Stimulated activated naive CD8-positive, alpha-beta T cell treated with anti-CD3 and anti-CD28 coated beads, Interleukin-15, Interleukin-2, amounts not matched to agents 100 ng/mL and 50 ng/mL, for 24 hours (primary cell): Measurements from ENCODE around the gene AMER2.

Experiments used
- H3K27ac Mint-ChIP-seq: one replicate; pipeline ENCODE4 v1.8.0; 2021; ENCODE audit warnings: mild to moderate bottlenecking, mixed read lengths
- H3K27me3 Mint-ChIP-seq: one replicate; pipeline ENCODE4 v1.8.0; 2021; ENCODE audit warnings: mixed read lengths
- H3K36me3 Mint-ChIP-seq: one replicate; pipeline ENCODE4 v1.8.0; 2021; ENCODE audit warnings: low read depth, mixed read lengths
- H3K4me1 Mint-ChIP-seq: one replicate; pipeline ENCODE4 v1.8.0; 2021; ENCODE audit warnings: low read depth, mixed read lengths
- H3K4me3 Mint-ChIP-seq: one replicate; pipeline ENCODE4 v1.8.0; 2021; ENCODE audit warnings: mild to moderate bottlenecking, mixed read lengths
- H3K9me3 Mint-ChIP-seq: one replicate; pipeline ENCODE4 v1.8.0; 2021; ENCODE audit warnings: mixed read lengths

AMER2 gene, protein sequence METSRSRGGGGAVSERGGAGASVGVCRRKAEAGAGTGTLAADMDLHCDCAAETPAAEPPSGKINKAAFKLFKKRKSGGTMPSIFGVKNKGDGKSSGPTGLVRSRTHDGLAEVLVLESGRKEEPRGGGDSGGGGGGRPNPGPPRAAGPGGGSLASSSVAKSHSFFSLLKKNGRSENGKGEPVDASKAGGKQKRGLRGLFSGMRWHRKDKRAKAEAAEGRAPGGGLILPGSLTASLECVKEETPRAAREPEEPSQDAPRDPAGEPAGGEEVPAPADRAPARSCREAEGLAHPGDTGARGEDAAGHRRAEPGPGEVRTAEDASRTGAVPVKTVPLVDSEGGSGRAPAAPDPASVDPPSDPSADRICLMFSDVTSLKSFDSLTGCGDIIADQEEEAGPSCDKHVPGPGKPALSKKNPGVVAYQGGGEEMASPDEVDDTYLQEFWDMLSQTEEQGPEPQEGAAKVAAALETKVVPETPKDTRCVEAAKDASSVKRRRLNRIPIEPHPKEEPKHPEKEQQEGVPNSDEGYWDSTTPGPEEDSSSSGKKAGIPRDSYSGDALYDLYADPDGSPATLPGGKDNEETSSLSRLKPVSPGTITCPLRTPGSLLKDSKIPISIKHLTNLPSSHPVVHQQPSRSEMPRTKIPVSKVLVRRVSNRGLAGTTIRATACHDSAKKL

DNA sequence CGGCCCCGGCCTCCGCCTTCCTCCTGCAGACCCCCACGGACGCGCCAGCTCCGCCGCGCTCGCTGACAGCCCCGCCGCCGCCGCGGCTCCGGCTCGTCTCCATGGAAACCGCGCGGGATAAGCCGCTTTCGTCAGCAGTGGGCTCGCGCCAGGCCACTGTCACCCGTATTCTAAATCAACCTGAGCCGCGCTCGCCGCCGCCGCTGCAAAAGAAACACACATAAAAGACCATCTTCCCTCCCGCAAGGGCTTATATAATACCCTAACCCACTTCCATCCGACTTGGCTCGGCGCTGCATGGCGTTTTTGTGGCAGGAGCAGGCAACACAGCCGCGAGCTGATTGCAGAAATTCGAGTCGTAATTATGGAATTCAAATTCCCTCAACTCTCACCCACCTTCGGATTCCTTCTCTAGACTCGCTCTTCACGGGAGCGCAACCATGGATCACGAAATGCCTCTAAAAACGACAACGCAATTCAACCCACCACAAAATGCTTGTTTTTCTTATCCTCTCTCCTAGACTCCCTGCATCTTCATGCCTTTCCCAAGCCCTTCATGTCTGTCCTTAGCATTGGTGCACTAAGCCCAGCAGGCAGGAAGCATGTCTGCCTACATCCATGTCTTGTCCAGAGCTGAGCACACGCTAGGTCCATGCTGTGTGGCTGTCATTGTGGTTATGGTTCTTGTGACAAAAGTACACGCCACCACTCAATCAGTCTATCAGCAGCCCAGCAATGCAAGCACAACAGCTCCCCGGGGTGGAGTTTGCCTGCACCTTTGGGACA is at the start of gene AMER2:
TSS of gene AMER2 (minus strand) at position 772 of the 786 bp plus-strand sequence. CDS start at position 103, 669 bp downstream.
- Mint-ChIP-seq H3K27me3 (peaks cover 84% of the 10 kb centered on the region), H3K36me3 (no peaks in the 10 kb centered on the region), H3K9me3 (no peaks in the 10 kb centered on the region), H3K4me3 (peak within 1 kb of the TSS; percentile 63), H3K4me1 (peaks cover 12% of the 10 kb centered on the region), H3K27ac (no peak within 1 kb of the TSS)

DNA sequence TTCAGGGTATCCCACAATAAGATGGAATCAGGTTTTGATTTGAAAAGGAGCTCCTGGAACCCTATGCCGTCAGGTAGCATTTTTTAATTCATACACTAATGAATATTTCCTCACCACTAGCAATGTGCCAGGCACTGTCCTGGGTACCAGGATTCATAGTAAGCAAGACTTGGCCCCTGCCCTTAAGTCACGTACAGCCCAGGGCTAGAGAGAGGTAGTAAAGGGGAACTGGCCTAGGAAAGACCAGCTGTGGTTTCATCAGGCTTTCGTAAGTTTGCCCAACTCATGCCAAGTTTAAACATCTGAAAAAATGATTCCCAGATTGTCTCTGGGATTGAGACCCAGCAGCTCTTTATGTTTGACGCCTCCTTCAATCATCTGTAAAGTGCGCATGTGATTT is 45.9 kb upstream of the AMER2 start:
- H3K4me1 Mint-ChIP-seq = no peaks in the 10 kb centered on the region
- no peaks in the 10 kb centered on the region for H3K9me3 Mint-ChIP-seq
- no peak overlapping the region for H3K4me3 Mint-ChIP-seq
- H3K27me3 Mint-ChIP-seq = peaks cover 22% of the 10 kb centered on the region
- H3K27ac Mint-ChIP-seq = no peak overlapping the region
- H3K36me3 Mint-ChIP-seq = no peaks in the 10 kb centered on the region

DNA sequence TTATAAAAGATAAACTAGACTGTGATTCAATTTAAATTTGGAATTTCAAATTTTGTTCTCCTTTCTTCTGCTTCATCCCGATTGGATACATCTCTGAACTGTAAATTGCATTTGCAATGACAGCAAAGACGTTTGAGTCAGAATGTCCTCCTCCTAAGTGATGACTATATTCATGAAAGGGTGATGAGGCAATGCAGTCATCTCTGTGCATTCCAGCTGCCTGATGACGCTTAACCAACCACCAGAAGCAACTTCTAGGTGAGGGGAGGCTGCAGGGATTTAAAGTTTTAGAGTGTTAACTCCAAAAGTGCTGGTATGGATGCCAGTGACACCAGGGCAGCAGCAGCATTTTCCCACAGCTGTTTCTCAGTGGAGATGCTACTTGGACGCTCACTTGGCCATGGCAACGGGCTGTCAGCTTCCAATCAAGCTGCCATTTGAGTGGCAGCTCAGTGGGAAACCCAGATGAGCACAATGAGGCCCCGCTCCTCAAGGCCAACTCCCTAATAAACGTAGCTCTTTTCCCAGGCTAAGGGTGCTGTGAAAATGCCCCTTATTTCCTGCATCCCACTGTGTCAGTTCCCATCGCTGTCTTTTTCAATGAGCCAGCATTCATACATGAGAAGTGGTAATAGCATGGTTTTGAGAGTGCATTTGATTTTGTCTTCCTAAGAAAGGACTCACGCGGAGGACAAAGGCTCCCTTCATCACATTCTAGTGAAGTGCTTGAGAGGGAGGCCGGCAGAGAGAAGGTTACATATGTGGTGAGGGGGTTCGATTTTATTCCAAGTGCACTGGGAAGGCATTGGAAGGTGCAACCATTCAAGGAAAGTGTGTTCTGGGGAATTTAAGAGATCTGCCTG is 45.2 kb upstream of the AMER2 start:
- H3K27me3 Mint-ChIP-seq = peaks cover 18% of the 10 kb centered on the region
- H3K27ac Mint-ChIP-seq = no peak overlapping the region
- no peaks in the 10 kb centered on the region for H3K36me3 Mint-ChIP-seq
- H3K4me1 Mint-ChIP-seq = no peaks in the 10 kb centered on the region
- no peak overlapping the region for H3K4me3 Mint-ChIP-seq
- H3K9me3 Mint-ChIP-seq = no peaks in the 10 kb centered on the region

DNA sequence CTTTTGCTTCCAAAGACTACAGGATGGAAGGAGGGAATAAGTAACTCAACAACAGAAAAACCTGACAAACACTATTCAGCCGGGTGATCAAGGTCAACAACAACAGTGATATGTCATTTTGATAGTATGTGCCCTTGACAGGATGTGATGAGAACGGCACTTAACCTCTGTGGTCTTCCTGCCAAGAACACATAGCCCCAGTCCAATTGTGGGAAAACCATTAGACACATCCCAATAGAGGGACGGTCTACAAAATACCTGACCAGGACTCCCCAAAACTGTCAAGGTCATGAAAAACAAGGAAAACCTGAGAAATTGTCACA is 43.1 kb upstream of the AMER2 start:
- H3K27me3 Mint-ChIP-seq = peaks cover 13% of the 10 kb centered on the region
- no peaks in the 10 kb centered on the region for H3K9me3 Mint-ChIP-seq
- no peaks in the 10 kb centered on the region for H3K36me3 Mint-ChIP-seq

DNA sequence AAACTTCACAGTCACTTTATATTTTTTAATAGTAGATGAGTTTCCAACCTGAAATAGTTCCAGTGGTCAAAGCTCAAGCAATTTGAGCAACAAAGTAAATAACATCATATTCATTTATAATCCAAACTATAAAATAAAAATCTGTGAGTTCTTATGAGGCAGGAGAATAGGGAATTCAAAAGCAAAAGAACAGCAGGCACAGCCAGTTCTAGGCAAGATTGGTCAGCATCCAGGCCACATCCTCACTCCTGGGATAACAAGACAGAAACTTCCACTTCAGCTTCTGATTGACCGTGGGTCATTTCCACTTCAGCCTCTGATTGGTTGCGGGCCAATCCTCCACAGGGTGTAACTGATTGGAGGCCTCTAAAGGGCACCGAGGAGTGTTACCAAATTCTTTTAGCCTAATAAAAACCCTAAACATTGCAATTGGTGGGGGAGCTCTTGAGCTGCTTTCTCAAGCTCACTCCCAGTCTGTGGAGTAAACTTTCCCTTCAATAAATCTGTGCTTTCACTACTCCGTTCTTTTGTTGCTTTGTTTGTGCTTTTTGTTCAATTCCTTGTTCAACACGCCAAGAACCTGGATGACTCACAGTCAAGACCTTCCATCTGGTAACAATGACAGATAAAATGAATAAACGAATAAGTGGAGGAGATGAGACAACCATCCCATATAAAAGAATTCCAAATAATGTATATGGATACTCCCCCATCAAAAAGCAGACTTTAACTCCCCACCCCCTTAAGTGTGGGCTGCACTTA is 42.6 kb upstream of the AMER2 start:
- Mint-ChIP-seq H3K9me3 (no peaks in the 10 kb centered on the region), H3K4me3 (no peak overlapping the region), H3K4me1 (no peaks in the 10 kb centered on the region), H3K27ac (no peak overlapping the region), H3K36me3 (no peaks in the 10 kb centered on the region), H3K27me3 (peaks cover 13% of the 10 kb centered on the region)

More for the DNA sequence above, 43.1 kb upstream of the AMER2 start:
- Mint-ChIP-seq H3K4me1 (no peaks in the 10 kb centered on the region), H3K4me3 (no peak overlapping the region), H3K27ac (no peak overlapping the region)

DNA sequence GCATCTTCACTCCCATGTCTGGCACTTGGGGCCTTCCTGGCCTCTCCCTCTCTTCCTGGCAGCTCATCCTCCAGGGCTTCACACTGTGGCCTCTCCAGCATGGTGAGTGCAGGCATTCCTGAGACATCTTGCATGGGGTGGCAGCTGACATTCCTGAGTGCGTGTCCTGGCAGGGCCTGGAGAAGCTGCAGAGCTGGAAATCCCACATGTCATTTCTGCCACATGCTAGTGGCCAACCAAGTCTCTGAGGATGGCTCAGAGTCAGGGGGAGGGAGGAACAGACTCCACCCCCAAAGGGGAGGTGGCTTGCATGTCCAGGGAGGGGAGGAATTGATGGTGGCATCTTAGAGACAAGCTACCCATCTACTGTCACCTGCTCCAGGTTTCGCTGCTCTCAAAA is 41.6 kb upstream of the AMER2 start:
- Mint-ChIP-seq H3K27me3 (peaks cover 7% of the 10 kb centered on the region), H3K27ac (no peak overlapping the region), H3K4me1 (no peaks in the 10 kb centered on the region), H3K36me3 (no peaks in the 10 kb centered on the region), H3K4me3 (no peak overlapping the region), H3K9me3 (no peaks in the 10 kb centered on the region)

DNA sequence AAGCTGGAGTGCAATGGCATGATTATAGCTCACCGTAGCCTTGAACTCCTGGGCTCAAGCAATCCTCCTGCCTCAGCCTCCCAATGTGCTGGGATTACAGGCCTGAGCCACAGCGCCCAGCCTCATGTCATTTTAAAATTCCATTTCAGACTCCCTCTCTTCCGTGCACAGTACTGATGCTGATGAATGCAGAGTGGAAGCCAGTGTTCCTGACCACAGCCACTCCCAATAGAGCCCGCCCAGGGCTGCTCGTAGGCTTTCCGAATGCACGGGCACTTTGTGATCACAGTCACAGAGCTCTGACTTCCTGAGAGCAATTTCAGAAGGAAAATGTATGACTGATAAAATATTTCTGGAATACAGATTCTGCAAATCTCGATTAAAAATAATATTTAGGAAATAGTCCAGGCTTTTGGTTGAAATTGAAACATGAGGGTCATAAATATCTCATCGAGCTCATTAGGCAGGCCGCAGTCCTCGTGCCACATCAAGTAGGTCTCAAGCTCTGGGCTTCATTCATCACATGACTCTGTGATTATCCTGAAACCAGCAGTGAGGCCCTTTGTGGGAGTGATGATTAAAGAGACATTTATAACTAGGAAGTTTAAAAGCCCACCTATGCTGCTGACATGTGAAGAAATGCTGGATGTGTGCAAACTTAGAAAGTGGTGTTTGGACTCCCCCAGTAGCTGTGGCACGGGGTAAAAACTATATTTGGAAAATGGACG is 38.9 kb upstream of the AMER2 start:
- H3K27ac Mint-ChIP-seq = no peak overlapping the region
- no peaks in the 10 kb centered on the region for H3K4me1 Mint-ChIP-seq
- H3K4me3 Mint-ChIP-seq = no peak overlapping the region
- no peaks in the 10 kb centered on the region for H3K36me3 Mint-ChIP-seq
- H3K9me3 Mint-ChIP-seq = no peaks in the 10 kb centered on the region
- no peaks in the 10 kb centered on the region for H3K27me3 Mint-ChIP-seq

DNA sequence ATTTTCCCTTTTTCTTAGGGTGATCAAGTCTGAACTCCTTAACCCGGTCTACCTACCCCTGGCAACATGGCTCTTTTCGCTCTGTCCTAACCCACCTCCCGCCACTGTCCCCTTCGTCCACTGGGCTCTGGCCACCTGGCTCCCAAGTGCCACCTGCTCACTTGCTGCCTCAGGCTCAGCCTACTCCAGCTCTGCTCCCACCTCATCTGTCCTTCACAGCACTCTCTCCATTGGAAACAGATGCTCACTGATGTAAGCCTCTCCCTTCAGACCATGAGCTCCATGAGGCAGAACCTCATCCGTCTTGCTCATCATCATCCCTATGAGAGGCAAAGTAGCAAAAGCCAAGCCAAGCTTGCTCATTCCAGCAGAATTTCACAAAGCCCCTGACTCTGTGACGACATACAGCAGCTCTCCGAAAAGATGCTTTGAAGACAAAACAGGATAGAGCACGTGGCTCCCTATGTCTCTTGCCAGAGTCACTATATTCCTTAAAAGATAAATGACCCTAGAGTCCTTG is 35.3 kb upstream of the AMER2 start:
- Mint-ChIP-seq H3K4me1 (no peaks in the 10 kb centered on the region), H3K4me3 (no peak overlapping the region), H3K27ac (no peak overlapping the region), H3K36me3 (no peaks in the 10 kb centered on the region), H3K9me3 (no peaks in the 10 kb centered on the region), H3K27me3 (no peaks in the 10 kb centered on the region)

DNA sequence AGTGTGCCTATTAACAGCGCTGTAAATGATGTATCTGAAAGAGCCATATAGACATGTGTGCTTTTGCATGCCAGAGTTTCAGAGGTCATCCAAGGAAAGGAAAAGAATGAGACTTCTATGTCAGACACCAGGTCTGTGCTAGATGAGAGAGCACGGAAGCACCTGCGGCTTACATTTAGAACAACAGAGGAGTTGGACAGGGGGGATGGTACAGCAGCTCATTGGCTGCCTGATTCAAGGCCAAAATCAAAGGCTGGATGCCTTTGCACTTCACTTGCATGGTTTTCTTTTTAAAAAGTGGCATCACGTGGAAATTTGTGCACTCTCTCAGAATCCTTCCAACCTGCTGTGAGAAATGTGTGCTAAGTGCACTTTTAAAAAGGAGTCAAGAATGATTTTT is 32.8 kb upstream of the AMER2 start:
- no peak overlapping the region for H3K4me3 Mint-ChIP-seq

DNA sequence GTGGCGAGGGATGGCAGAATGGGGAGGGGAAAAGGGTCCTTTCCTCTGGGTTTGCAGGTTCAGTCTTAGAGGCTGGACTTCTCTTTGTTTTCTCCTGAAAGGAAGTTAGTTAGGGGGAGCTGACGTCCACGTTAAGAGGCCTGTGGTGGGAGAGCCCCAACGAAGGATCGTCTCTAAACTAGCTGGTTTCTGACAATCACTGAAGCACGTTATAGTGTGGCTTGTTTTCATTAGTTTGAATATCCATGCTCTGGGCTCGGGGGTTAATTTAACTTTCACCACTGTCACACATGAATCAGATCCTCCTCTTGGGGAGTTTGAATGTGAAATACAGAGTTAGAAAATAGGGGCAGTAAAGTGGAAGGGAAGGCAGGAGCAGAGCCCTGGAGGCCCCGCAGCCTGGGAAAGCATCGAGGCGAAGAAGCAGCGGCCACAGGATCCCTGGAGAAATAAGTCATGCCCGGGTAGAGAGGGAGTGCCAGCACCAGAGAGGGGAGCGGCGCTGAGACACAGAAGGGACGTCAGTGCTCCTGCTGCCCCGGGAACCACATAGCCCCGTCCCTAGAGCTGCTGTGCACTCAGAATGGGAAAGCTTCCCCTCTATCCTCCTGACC is 31.1 kb upstream of the AMER2 start:
- H3K4me3 Mint-ChIP-seq = no peak overlapping the region
- H3K9me3 Mint-ChIP-seq = no peaks in the 10 kb centered on the region
- H3K27ac Mint-ChIP-seq = no peak overlapping the region
- peaks cover 4% of the 10 kb centered on the region for H3K27me3 Mint-ChIP-seq
- H3K4me1 Mint-ChIP-seq = no peaks in the 10 kb centered on the region
- no peaks in the 10 kb centered on the region for H3K36me3 Mint-ChIP-seq

More for the DNA sequence above, 32.8 kb upstream of the AMER2 start:
- Mint-ChIP-seq H3K9me3 (no peaks in the 10 kb centered on the region), H3K36me3 (no peaks in the 10 kb centered on the region), H3K4me1 (no peaks in the 10 kb centered on the region), H3K27ac (no peak overlapping the region), H3K27me3 (peaks cover 4% of the 10 kb centered on the region)

DNA sequence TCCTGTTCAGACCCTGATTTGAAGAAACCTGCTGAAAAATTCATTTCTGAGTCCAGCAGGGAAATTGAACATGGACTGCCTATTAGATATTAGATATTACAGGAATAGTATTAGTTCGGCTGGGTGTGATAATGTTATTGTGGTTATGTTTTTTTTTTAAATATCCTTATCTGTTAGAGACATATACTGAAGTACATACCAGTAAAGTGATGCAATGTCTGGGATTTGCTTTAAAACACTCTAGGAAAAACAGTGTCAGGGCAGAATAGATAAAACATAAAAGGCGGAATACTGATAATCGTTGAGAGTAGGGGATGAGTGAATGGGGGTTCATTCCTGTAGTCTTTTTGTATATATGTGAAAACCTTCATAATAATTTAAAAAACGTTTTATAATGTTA is 28.7 kb upstream of the AMER2 start:
- no peak overlapping the region for H3K27ac Mint-ChIP-seq
- H3K27me3 Mint-ChIP-seq = peaks cover 9% of the 10 kb centered on the region
- no peak overlapping the region for H3K4me3 Mint-ChIP-seq
- H3K4me1 Mint-ChIP-seq = no peaks in the 10 kb centered on the region
- no peaks in the 10 kb centered on the region for H3K9me3 Mint-ChIP-seq
- no peaks in the 10 kb centered on the region for H3K36me3 Mint-ChIP-seq

DNA sequence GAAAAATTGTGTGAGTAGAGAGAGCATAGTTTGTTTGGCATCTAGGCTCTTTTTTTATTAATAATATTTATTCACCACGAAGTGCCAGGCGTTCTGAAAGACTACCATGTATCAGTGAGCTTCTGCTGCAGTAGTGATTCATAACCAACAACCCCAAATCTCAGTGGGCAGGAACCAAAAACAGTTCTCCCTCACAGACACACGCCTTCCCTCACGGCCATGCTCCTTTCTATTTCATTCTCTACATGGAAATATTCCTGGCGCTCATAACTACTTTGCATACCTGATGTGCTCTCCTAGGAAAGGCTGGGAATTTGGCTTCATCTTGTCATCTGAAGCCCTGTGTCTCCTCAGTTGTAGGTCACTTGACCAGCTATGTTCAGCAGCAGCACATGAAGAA is 26.6 kb upstream of the AMER2 start:
- Mint-ChIP-seq H3K4me1 (no peaks in the 10 kb centered on the region), H3K36me3 (no peaks in the 10 kb centered on the region), H3K9me3 (no peaks in the 10 kb centered on the region), H3K4me3 (no peak overlapping the region), H3K27ac (no peak overlapping the region), H3K27me3 (peaks cover 21% of the 10 kb centered on the region)

DNA sequence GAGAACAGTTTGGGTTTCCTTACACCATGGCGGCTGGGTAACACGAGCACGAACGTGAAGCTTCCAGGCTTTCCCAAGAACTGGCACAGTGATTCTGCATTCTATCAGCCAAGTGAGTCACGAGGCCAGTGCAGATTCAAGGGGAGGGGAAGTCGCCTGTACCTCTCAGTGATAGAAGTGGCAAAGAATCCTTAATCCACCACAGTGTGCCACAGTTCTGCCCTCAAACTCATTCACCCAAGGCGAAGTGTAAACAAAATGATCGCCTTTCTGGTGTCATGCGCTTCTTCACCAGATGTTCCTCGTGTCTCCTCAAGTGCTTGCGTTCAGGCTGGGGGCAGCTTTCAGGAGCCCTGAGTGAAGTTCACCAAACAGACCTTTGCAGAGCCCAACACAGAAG is 24.9 kb upstream of the AMER2 start:
- Mint-ChIP-seq H3K27me3 (peaks cover 28% of the 10 kb centered on the region), H3K4me1 (no peaks in the 10 kb centered on the region), H3K4me3 (no peak overlapping the region), H3K9me3 (no peaks in the 10 kb centered on the region), H3K27ac (no peak overlapping the region), H3K36me3 (no peaks in the 10 kb centered on the region)
